Cardiac fibroblast (primary cell): ENCODE measurements around the gene LMX1A.

ENCODE experiments used
- DNase-seq, 2 donors: peaks; one replicate each; pipeline versions ENCODE4 v3.0.0 to v3.0.0-alpha.2; 2010; ENCODE audit warnings: low read depth in 2 of 2
- H3K4me3 ChIP-seq, 2 donors: replicated peaks in 1 of 2; 1 replicate in 1 of 2; 2 replicates in 1 of 2; pipeline ENCODE4 v1.5.1; 2011; ENCODE audit warnings: low read depth in 2 of 2, low read length in 2 of 2, mild to moderate bottlenecking in 2 of 2, moderate library complexity in 1 of 2
- TF ChIP-seq, protein P1 (sequence below): IDR thresholded peaks from one replicate; pipeline ENCODE4 v1.5.1; 2011; ENCODE audit warnings: low read depth, mild to moderate bottlenecking, low read length, inconsistent platforms

Gene LMX1A

DNA sequence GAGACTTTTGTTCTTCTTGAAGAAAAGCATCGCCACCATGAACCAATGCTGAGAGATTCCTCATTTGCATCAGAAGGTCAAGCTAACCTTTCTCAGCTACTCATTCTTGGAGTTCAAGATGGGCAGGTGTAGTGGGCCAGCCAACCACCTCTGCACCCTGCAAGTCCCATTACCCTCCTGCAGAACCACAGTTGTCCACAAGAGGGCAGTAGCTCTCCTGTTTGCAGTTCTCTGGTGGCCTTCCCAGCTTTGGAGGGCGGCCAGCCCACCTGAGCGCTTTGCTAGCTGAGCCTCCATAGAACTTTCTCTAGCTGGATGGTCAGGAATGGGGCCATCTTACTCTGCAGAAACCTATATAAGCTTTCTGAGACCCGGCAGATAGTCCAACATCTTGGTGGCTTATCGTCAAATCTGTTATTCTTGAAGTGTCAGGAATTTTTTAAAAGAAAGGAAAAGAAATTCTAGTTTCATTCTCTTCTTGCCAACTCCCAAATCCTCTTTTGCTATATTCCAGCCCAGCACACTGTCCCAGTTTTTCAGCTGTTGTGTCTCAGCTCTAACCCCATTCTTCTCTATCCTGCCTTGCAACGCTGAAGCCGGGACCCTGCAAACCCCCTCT is 11.0 kb upstream of the LMX1A start:
- TF ChIP-seq, protein P1, sequence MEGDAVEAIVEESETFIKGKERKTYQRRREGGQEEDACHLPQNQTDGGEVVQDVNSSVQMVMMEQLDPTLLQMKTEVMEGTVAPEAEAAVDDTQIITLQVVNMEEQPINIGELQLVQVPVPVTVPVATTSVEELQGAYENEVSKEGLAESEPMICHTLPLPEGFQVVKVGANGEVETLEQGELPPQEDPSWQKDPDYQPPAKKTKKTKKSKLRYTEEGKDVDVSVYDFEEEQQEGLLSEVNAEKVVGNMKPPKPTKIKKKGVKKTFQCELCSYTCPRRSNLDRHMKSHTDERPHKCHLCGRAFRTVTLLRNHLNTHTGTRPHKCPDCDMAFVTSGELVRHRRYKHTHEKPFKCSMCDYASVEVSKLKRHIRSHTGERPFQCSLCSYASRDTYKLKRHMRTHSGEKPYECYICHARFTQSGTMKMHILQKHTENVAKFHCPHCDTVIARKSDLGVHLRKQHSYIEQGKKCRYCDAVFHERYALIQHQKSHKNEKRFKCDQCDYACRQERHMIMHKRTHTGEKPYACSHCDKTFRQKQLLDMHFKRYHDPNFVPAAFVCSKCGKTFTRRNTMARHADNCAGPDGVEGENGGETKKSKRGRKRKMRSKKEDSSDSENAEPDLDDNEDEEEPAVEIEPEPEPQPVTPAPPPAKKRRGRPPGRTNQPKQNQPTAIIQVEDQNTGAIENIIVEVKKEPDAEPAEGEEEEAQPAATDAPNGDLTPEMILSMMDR = peak; percentile 93
- DNase-seq = peak; percentile 76 to 83
- no peak overlapping the region for H3K4me3 ChIP-seq

DNA sequence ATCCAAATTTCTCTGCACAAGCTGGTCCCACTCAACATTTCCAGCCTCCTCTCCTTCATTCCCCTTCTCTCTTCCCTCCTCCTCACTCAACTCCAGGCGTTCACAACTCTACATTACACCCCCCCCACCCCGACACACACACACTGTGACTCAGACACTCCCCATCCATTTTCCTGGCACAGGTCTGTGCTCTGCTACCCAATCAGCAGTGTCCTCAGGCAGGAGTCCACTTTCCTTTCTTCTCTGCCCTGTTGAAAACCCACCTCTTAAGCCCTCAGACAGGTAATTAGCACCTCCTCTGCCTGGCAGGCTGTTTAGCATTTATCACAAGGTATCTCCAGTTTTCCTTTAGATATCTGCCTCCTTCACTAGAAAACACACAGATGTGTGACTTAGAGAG is 8.8 kb upstream of the LMX1A start:
- no peak for DNase-seq
- TF ChIP-seq, protein P1 = no peak
- no peak overlapping the region for H3K4me3 ChIP-seq

DNA sequence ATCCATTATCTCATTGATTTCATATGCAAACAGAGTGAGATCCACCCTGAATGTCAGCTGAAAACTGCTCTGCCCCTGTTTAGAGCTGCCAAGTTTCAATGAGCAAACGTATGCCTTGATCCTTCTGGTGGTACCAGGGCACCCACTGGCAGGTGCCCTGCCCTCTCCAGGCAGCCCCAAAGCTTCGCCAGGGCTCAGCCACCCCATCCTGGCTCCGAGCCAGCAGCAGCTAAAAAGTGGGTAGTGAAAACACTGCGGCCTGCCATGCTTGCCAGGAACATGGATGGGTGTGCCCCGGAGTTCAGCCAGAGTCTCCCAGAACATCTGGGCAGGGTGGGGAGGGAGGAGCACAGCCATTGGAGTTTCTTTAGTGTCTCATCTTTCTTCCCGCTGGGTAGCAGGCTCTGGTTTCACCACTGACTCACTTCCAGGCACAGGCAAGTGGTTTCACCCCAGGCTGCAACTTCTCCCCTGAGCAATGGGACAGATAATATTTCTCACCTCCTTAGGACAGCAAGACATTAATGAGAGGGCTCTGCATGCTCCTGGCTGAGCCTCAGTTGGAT is 8.1 kb upstream of the LMX1A start:
- TF ChIP-seq, protein P1 = no peak
- no peak for DNase-seq
- no peak overlapping the region for H3K4me3 ChIP-seq

DNA sequence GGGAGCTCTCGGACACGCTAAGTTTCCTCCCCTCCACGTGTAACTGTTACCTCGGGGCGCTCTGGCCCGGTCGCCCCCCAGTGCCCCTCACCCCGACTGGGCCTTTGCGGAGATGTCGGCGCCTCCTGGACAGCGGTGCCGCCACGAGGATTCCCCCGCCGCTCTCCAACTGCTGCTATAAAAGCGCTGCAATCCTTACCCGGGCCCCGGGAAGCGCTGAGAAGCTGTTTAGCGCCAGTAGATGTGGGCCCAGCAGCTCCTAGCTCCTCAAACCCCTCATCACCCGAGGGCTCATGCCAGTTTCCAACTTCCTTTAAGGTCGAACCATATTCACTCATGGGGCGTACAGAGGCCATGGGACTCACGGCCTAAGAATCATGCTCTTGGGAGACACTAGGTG is 361 bp upstream of the LMX1A start:
- no peak overlapping the region for H3K4me3 ChIP-seq
- DNase-seq = no peak
- TF ChIP-seq, protein P1 = no peak

DNA sequence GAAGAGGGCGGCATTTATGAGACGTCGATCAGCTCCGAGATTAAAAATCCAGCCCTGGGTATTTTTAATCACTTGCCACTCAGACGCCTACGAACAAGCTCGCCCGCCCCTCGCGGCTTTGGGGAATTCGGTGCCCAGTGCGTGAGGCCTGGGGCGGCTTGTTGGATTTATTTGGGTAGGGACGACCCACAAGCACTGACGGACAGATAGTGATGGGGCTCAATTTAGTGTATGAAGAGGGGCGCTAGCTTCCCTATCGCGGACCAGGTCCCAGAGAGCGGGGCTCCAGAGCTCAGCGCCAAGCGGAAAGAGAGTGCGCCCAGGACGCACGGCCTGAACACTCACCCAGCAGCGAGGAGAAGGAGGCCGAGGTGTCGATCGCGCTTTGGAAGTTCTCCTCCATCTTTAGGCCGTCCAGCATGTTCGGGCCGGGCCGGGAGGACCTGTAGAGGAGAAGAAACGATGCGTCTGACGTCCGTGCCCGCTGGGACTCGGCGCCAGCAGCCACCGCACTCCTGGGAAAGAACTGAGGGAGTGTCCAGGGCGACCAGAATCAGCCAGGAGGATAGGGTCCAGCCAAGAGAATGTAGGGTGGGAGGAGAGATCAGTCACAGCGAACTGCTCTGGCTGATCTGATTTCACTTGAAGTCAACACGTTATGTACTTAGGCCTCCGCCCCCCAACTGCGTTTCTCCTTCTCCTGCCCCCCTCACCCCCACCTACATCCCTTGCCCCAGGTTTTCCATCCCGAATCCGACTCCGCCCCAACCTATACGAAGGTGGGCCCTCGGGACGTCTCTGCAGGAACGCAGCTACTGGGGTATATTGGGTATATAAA is 1.2 kb downstream of the LMX1A start:
- DNase-seq = no peak
- TF ChIP-seq, protein P1 = no peak
- H3K4me3 ChIP-seq = no peak overlapping the region

GRCh38 chr1:165354739-165355138 is 1.8 kb downstream of the LMX1A start:
- H3K4me3 ChIP-seq = no peak overlapping the region
- TF ChIP-seq, protein P1 = no peak
- no peak for DNase-seq
